HCT116 (cell line): ENCODE data around the gene LTBP1. TPM values are rescaled to one million over a fixed set of nuclear protein-coding genes. Genes with fewer than 3 reads are reported as not detected.

Experiments
- ATAC-seq: fragments of 200-7000 bp; cut with Tn5 transposase; 2 replicates; pipeline ENCODE4 v1.9.1; 2020; ENCODE audit warnings: mild to moderate bottlenecking, moderate library complexity
- BruUV-seq: library from RNA; stranded (reverse); fragments of 400-500 nt; replicated peaks from 2 replicates; lab custom pipeline; 2021; lab: Mats Ljungman, UMichigan
- CTCF ChIA-PET: fragments of 300-600 bp; sonication (Branson Sonifier 250); formaldehyde crosslinking; loops from one replicate; lab custom pipeline; 2021; ENCODE audit warnings: antibody characterized with exemption; lab: Charles Lee
- POLR2A ChIA-PET: fragments of 300-600, 350-600 bp; sonication (Branson Sonifier 250); formaldehyde crosslinking; loops from one replicate; lab custom pipeline; 2021; ENCODE audit warnings: antibody characterized with exemption; lab: Charles Lee
- RAD21 ChIA-PET, 2 experiments: fragments of 300-600 bp; sonication (Branson Sonifier 250); formaldehyde crosslinking; loops; one replicate each; lab custom pipeline; 2023; ENCODE audit warnings: low total read pairs in 2 of 2; ENCODE audit not compliant: uncharacterized antibody in 2 of 2, unreplicated experiment in 2 of 2, low non-redundant PET in 1 of 2; lab: Charles Lee
- DNase-seq: peaks from one replicate; pipeline ENCODE4 v3.0.0-alpha.2; 2010; ENCODE audit warnings: low read depth, low spot score
- H2AFZ ChIP-seq: fragments of 200-600 bp; shearing (Covaris generic), sonication (generic); 2 replicates; pipeline ENCODE4 v1.6.1; 2017; ENCODE audit warnings: low read depth, mixed run types, mixed read lengths, antibody characterized with exemption, low read length; ENCODE audit not compliant: poor library complexity, severe bottlenecking
- H3K27ac ChIP-seq: 2 replicates; pipeline ENCODE4 v1.5.1; 2012; ENCODE audit warnings: low read depth, low read length
- H3K27me3 ChIP-seq: fragments of 200-600 bp; sonication (generic); 2 replicates; pipeline ENCODE4 v1.6.1; 2016; ENCODE audit warnings: mixed run types, low read length, mixed read lengths; ENCODE audit not compliant: insufficient read depth
- H3K36me3 ChIP-seq, 2 experiments: fragments of 200-500 bp in 1 of 2; fragments of 200-600 bp in 1 of 2; sonication (Bioruptor generic) in 1 of 2; sonication (generic) in 1 of 2; 2 replicates each; pipeline versions ENCODE4 v1.5.1 to v1.6.1; 2014 to 2016; ENCODE audit warnings: low read length in 2 of 2, inconsistent platforms in 1 of 2, mixed read lengths in 1 of 2, mixed run types in 1 of 2; ENCODE audit not compliant: insufficient read depth in 2 of 2, control insufficient read depth in 1 of 2
- H3K4me1 ChIP-seq, 2 experiments: fragments of 200-600 bp in 1 of 2; sonication (generic) in 1 of 2; 2 replicates each; pipeline versions ENCODE4 v1.5.1 to v1.6.1; 2012 to 2017; ENCODE audit warnings: low read length in 2 of 2, inconsistent platforms in 1 of 2, mild to moderate bottlenecking in 1 of 2, mixed read lengths in 1 of 2, mixed run types in 1 of 2, moderate library complexity in 1 of 2; ENCODE audit not compliant: insufficient read depth in 2 of 2, control insufficient read depth in 1 of 2
- H3K4me2 ChIP-seq: fragments of 200-600 bp; sonication (generic); 2 replicates; pipeline ENCODE4 v1.6.1; 2017; ENCODE audit warnings: mixed run types, low read length, mixed read lengths
- H3K4me3 ChIP-seq, 2 experiments: fragments of 200-600 bp in 1 of 2; sonication (generic) in 1 of 2; replicated peaks in 1 of 2; 2 replicates each; pipeline ENCODE4 v1.5.1; 2011 to 2016; ENCODE audit warnings: low read length in 2 of 2, control low read depth in 1 of 2, low read depth in 1 of 2, mild to moderate bottlenecking in 1 of 2, mixed read lengths in 1 of 2, mixed run types in 1 of 2
- H3K79me2 ChIP-seq: fragments of 200-600 bp; sonication (generic); 2 replicates; pipeline ENCODE4 v1.6.1; 2017; ENCODE audit warnings: mild to moderate bottlenecking, mixed run types, low read length, moderate library complexity, mixed read lengths; ENCODE audit not compliant: insufficient read depth
- H3K9ac ChIP-seq: fragments of 200-600 bp; sonication (generic); 2 replicates; pipeline ENCODE4 v1.6.1; 2016; ENCODE audit warnings: low read length, mixed read lengths
- H3K9me2 ChIP-seq: fragments of 200-600 bp; sonication (generic), shearing (Covaris generic); 2 replicates; pipeline ENCODE4 v1.6.1; 2017; ENCODE audit warnings: mixed run types, mild to moderate bottlenecking, moderate library complexity; ENCODE audit not compliant: insufficient read depth
- H3K9me3 ChIP-seq, 2 experiments: fragments of 200-500 bp in 1 of 2; fragments of 200-600 bp in 1 of 2; sonication (Bioruptor generic) in 1 of 2; sonication (generic) in 1 of 2; 2 replicates each; pipeline ENCODE4 v1.6.1; 2014 to 2017; ENCODE audit warnings: low read length in 2 of 2, mixed read lengths in 2 of 2, inconsistent platforms in 1 of 2, low read depth in 1 of 2, mild to moderate bottlenecking in 1 of 2, mixed run types in 1 of 2, moderate library complexity in 1 of 2; ENCODE audit not compliant: control insufficient read depth in 1 of 2, insufficient read depth in 1 of 2
- H4K20me1 ChIP-seq: fragments of 200-600 bp; sonication (generic), shearing (Covaris generic); 2 replicates; pipeline ENCODE4 v1.6.1; 2017; ENCODE audit warnings: mixed run types, mild to moderate bottlenecking, moderate library complexity; ENCODE audit not compliant: insufficient read depth
- CBX3 ChIP-seq: IDR thresholded peaks from 2 replicates; pipeline ENCODE4 v1.6.1; 2012; ENCODE audit warnings: low read depth
- CEBPB ChIP-seq: IDR thresholded peaks from 2 replicates; pipeline ENCODE4 v1.6.1; 2012; ENCODE audit warnings: low read depth
- EGR1 ChIP-seq: IDR thresholded peaks from 2 replicates; pipeline ENCODE4 v1.6.1; 2012; ENCODE audit warnings: low read depth
- ELF1 ChIP-seq: IDR thresholded peaks from 2 replicates; pipeline ENCODE4 v1.6.1; 2012; ENCODE audit warnings: low read depth, borderline replicate concordance
- EZH2 ChIP-seq: fragments of 200-600 bp; sonication (generic); IDR thresholded peaks from 2 replicates; pipeline ENCODE4 v1.6.1; 2017; ENCODE audit warnings: antibody characterized with exemption, mixed run types
- EZH2phosphoT487 ChIP-seq: fragments of 200-600 bp; IDR thresholded peaks from 2 replicates; pipeline ENCODE4 v1.6.1; 2018; ENCODE audit warnings: antibody characterized with exemption, borderline replicate concordance
- FOSL1 ChIP-seq: IDR thresholded peaks from 2 replicates; pipeline ENCODE4 v1.6.1; 2012; ENCODE audit warnings: low read depth
- JUND ChIP-seq: IDR thresholded peaks from 2 replicates; pipeline ENCODE4 v1.6.1; 2012
- MAX ChIP-seq: IDR thresholded peaks from 2 replicates; pipeline ENCODE4 v1.6.1; 2012
- POLR2A ChIP-seq: IDR thresholded peaks from 2 replicates; pipeline ENCODE4 v1.7.0; 2011; ENCODE audit warnings: borderline replicate concordance; ENCODE audit not compliant: insufficient read depth, insufficient read length; ENCODE audit errors: extremely low read depth
- POLR2AphosphoS5 ChIP-seq: IDR thresholded peaks from 2 replicates; pipeline ENCODE4 v1.6.1; 2011; ENCODE audit warnings: mild to moderate bottlenecking, low read depth, low read length, moderate library complexity
- SIN3A ChIP-seq: IDR thresholded peaks from 2 replicates; pipeline ENCODE4 v1.6.1; 2012; ENCODE audit warnings: low read depth
- SRF ChIP-seq: IDR thresholded peaks from 2 replicates; pipeline ENCODE4 v1.6.1; 2012; ENCODE audit warnings: low read depth
- TCF7L2 ChIP-seq: IDR thresholded peaks from 2 replicates; pipeline ENCODE4 v1.7.0; 2011; ENCODE audit warnings: borderline replicate concordance, inconsistent platforms; ENCODE audit not compliant: insufficient read depth, insufficient read length; ENCODE audit errors: extremely low read depth
- ZBTB33 ChIP-seq: IDR thresholded peaks from 2 replicates; pipeline ENCODE4 v1.6.1; 2011; ENCODE audit warnings: mild to moderate bottlenecking, low read length, moderate library complexity; ENCODE audit not compliant: insufficient replicate concordance; ENCODE audit errors: extremely low read depth
- ZFX ChIP-seq: fragments of 450-650 bp; IDR thresholded peaks from 2 replicates; pipeline ENCODE4 v1.6.1; 2017
- intact Hi-C: fragments of 100-400 bp; cut with micrococcal nuclease; formaldehyde crosslinking; loops from 2 replicates; pipeline ENCODE4 v1.10.0; 2022
- total RNA-seq: library from RNA; stranded (reverse); gene quantifications from one replicate; pipeline ENCODE4 v1.2.1, GENCODE V29; 2021; ENCODE audit not compliant: unreplicated experiment
- TF ChIP-seq, protein P1 (sequence below): IDR thresholded peaks from 2 replicates; pipeline ENCODE4 v1.6.1; 2012; ENCODE audit warnings: low read depth
- TF ChIP-seq, protein P2 (sequence below), 3 experiments: fragments of 200-600 bp in 1 of 3; sonication (generic) in 1 of 3; IDR thresholded peaks in 2 of 3; conservative IDR thresholded peaks in 1 of 3; 2 replicates each; pipeline ENCODE4 v1.5.1; 2012 to 2017; ENCODE audit warnings: low read depth in 2 of 3, low read length in 2 of 3, antibody characterized with exemption in 1 of 3, borderline replicate concordance in 1 of 3, control low read depth in 1 of 3, mild to moderate bottlenecking in 1 of 3, mixed read lengths in 1 of 3, mixed run types in 1 of 3, moderate library complexity in 1 of 3; ENCODE audit not compliant: insufficient read depth in 1 of 3
- TF ChIP-seq, protein P3 (sequence below): IDR thresholded peaks from 2 replicates; pipeline ENCODE4 v1.6.1; 2012

Gene LTBP1
- total RNA-seq, 1 experiment from 2014 or later = 5.1 TPM

- ChIA-PET RAD21 (interaction anchor here in 1 of 2 experiments (0.6 kb wide), 1 partner anchor 825 kb away, joined by 3 read pairs; no protein-coding TSS in a partner anchor), CTCF (no interaction called here), POLR2A (no interaction called here)
- H3K4me3 ChIP-seq = no peak overlapping the region
- no peaks in the 10 kb centered on the region for H3K36me3 ChIP-seq
- DNase-seq (no peak), ATAC-seq (no peak)
- H3K4me1 ChIP-seq = peaks cover 0 to 6% of the 10 kb centered on the region in 2 experiments; a peak in 1 of 4 replicates
- intact Hi-C loops = no loop called here
- BruUV-seq = no TSS peak
- H2AFZ ChIP-seq = no peak overlapping the region
- TF ChIP-seq, protein P1, sequence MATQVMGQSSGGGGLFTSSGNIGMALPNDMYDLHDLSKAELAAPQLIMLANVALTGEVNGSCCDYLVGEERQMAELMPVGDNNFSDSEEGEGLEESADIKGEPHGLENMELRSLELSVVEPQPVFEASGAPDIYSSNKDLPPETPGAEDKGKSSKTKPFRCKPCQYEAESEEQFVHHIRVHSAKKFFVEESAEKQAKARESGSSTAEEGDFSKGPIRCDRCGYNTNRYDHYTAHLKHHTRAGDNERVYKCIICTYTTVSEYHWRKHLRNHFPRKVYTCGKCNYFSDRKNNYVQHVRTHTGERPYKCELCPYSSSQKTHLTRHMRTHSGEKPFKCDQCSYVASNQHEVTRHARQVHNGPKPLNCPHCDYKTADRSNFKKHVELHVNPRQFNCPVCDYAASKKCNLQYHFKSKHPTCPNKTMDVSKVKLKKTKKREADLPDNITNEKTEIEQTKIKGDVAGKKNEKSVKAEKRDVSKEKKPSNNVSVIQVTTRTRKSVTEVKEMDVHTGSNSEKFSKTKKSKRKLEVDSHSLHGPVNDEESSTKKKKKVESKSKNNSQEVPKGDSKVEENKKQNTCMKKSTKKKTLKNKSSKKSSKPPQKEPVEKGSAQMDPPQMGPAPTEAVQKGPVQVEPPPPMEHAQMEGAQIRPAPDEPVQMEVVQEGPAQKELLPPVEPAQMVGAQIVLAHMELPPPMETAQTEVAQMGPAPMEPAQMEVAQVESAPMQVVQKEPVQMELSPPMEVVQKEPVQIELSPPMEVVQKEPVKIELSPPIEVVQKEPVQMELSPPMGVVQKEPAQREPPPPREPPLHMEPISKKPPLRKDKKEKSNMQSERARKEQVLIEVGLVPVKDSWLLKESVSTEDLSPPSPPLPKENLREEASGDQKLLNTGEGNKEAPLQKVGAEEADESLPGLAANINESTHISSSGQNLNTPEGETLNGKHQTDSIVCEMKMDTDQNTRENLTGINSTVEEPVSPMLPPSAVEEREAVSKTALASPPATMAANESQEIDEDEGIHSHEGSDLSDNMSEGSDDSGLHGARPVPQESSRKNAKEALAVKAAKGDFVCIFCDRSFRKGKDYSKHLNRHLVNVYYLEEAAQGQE = no peak
- TF ChIP-seq CEBPB = no peak
- TF ChIP-seq CBX3 = no peak
- TF ChIP-seq, protein P2, sequence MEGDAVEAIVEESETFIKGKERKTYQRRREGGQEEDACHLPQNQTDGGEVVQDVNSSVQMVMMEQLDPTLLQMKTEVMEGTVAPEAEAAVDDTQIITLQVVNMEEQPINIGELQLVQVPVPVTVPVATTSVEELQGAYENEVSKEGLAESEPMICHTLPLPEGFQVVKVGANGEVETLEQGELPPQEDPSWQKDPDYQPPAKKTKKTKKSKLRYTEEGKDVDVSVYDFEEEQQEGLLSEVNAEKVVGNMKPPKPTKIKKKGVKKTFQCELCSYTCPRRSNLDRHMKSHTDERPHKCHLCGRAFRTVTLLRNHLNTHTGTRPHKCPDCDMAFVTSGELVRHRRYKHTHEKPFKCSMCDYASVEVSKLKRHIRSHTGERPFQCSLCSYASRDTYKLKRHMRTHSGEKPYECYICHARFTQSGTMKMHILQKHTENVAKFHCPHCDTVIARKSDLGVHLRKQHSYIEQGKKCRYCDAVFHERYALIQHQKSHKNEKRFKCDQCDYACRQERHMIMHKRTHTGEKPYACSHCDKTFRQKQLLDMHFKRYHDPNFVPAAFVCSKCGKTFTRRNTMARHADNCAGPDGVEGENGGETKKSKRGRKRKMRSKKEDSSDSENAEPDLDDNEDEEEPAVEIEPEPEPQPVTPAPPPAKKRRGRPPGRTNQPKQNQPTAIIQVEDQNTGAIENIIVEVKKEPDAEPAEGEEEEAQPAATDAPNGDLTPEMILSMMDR (IDR thresholded peaks at IDR 0.05 in 2 of 3, conservative IDR thresholded peaks at IDR 0.05 in 1 of 3; ENCODE audit: borderline replicate concordance in 1 of 3, insufficient read depth in 1 of 3, low read depth in 2 of 3, low read length in 2 of 3) = no peak
- TF ChIP-seq POLR2AphosphoS5 = no peak
- no peak for TF ChIP-seq EGR1
- TF ChIP-seq JUND = no peak
- no peak for TF ChIP-seq MAX
- no peak for TF ChIP-seq EZH2phosphoT487
- no peak for TF ChIP-seq EZH2
- TF ChIP-seq ELF1 = no peak
- no peak for TF ChIP-seq SRF
- TF ChIP-seq ZFX = no peak
- TF ChIP-seq, protein P3, sequence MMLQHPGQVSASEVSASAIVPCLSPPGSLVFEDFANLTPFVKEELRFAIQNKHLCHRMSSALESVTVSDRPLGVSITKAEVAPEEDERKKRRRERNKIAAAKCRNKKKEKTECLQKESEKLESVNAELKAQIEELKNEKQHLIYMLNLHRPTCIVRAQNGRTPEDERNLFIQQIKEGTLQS = no peak
- no peak for TF ChIP-seq FOSL1
- no peak for TF ChIP-seq ZBTB33
- TF ChIP-seq POLR2A = no peak
- no peak for TF ChIP-seq SIN3A
- no peak for TF ChIP-seq TCF7L2
- H3K27ac ChIP-seq = no peak overlapping the region
- no peaks in the 10 kb centered on the region for H3K9me3 ChIP-seq
- H3K4me2 ChIP-seq = no peak overlapping the region
- no peak overlapping the region for H3K9ac ChIP-seq
- no peaks in the 10 kb centered on the region for H3K27me3 ChIP-seq
- H4K20me1 ChIP-seq = no peaks in the 10 kb centered on the region
- H3K79me2 ChIP-seq = no peaks in the 10 kb centered on the region
- no peaks in the 10 kb centered on the region for H3K9me2 ChIP-seq
Observed at GRCh38 chr2:33420726-33421125, 474.0 kb downstream of the LTBP1 start.
